GM18508 (cell line): Measurements from ENCODE around the gene NMNAT1.
"Not testable (repeated sequence)": the region's sequence is repeated elsewhere in the genome, so short reads cannot be mapped to it uniquely, and the experiment has no call there.

ENCODE experiments used
- ATAC-seq: cut with Tn5 transposase; IDR thresholded peaks from one replicate; pipeline ENCODE4 v1.9.1; 2021; ENCODE audit warnings: moderate number of reproducible peaks; ENCODE audit not compliant: insufficient read depth, unreplicated experiment

Gene NMNAT1

GRCh38 chr1:9917901-9918300, 25.4 kb upstream of the NMNAT1 start:
- ATAC-seq: no peak

GRCh38 chr1:9920606-9921005, 22.7 kb upstream of the NMNAT1 start:
- no peak for ATAC-seq

GRCh38 chr1:9922342-9922741, 20.9 kb upstream of the NMNAT1 start:
- ATAC-seq: no peak

GRCh38 chr1:9927259-9927658, 16.0 kb upstream of the NMNAT1 start:
- no peak for ATAC-seq

- ATAC-seq: no peak
Measured at GRCh38 chr1:9929431-9930385, 13.6 kb upstream of the NMNAT1 start.

- ATAC-seq: no peak
Measured at GRCh38 chr1:9942399-9942938, 806 bp upstream of the NMNAT1 start.

- no peak for ATAC-seq
Measured at GRCh38 chr1:9946315-9946714, 3.0 kb downstream of the NMNAT1 start.

- ATAC-seq: no peak
Measured at GRCh38 chr1:9957726-9958125, 14.5 kb downstream of the NMNAT1 start.

- ATAC-seq: no peak
Measured at GRCh38 chr1:9960011-9960410, 16.7 kb downstream of the NMNAT1 start.

GRCh38 chr1:9960706-9961562, 17.7 kb downstream of the NMNAT1 start:
- no peak for ATAC-seq

GRCh38 chr1:9984253-9984652, 41.0 kb downstream of the NMNAT1 start:
- no peak for ATAC-seq

GRCh38 chr1:9985001-9985400, 41.7 kb downstream of the NMNAT1 start:
- no peak for ATAC-seq

GRCh38 chr1:9989773-9990172, 46.5 kb downstream of the NMNAT1 start:
- ATAC-seq: no peak

- ATAC-seq: no peak
Measured at GRCh38 chr1:9990944-9991343, 47.7 kb downstream of the NMNAT1 start.

- ATAC-seq: no peak
Measured at GRCh38 chr1:9992910-9993309, 49.6 kb downstream of the NMNAT1 start.

GRCh38 chr1:9993561-9994075, 50.3 kb downstream of the NMNAT1 start:
- ATAC-seq: no peak

GRCh38 chr1:9996624-9997582, 53.6 kb downstream of the NMNAT1 start, which contains the start of gene RBP7:
Gene RBP7, plus strand, starts transcription at chr1:9997228. Its CDS starts 31 bp downstream, at chr1:9997259.
- no peak for ATAC-seq

- ATAC-seq: no peak
Measured at GRCh38 chr1:10001016-10001665, 57.9 kb downstream of the NMNAT1 start.

GRCh38 chr1:10005248-10005647, 62.0 kb downstream of the NMNAT1 start:
- not testable (repeated sequence) for ATAC-seq
